Caco-2 (cell line): ENCODE results near the gene ZFR2. TPM values are rescaled to one million over a fixed set of nuclear protein-coding genes. Genes with fewer than 3 reads are reported as not detected.

ENCODE experiments used
- BruUV-seq: library from RNA; stranded (reverse); fragments of 400-500 nt; replicated peaks from 2 replicates; lab custom pipeline; 2021; lab: Mats Ljungman, UMichigan
- CTCF ChIA-PET: fragments of 300-600 bp; sonication (Branson Sonifier 250); formaldehyde crosslinking; loops from one replicate; lab custom pipeline; 2022; ENCODE audit warnings: antibody characterized with exemption; lab: Charles Lee
- POLR2A ChIA-PET: fragments of 300-600 bp; sonication (Branson Sonifier 250); formaldehyde crosslinking; loops from one replicate; lab custom pipeline; 2022; ENCODE audit warnings: antibody characterized with exemption; lab: Charles Lee
- DNase-seq, 2 experiments: peaks; one replicate each; pipeline versions ENCODE4 v3.0.0 to v3.0.0-alpha.2; 2020 to 2022
- H3K27me3 ChIP-seq: replicated peaks from 2 replicates; pipeline ENCODE4 v1.6.0; 2011; ENCODE audit warnings: low read length; ENCODE audit not compliant: control insufficient read depth, insufficient read depth
- H3K36me3 ChIP-seq: 2 replicates; pipeline ENCODE4 v1.5.1; 2011; ENCODE audit warnings: low read length; ENCODE audit not compliant: control insufficient read depth, insufficient read depth
- H3K4me1 ChIP-seq: fragments of 250-450 bp; sonication (Bioruptor Pico); 2 replicates; pipeline ENCODE4 v1.5.1; 2020; ENCODE audit warnings: mild to moderate bottlenecking
- H3K4me3 ChIP-seq: 2 replicates; pipeline ENCODE4 v1.5.1; 2011; ENCODE audit warnings: low read depth, mild to moderate bottlenecking, control low read depth, low read length
- H3K9me3 ChIP-seq: fragments of 250-450 bp; sonication (Bioruptor Pico); 2 replicates; pipeline ENCODE4 v1.5.1; 2020; ENCODE audit warnings: mild to moderate bottlenecking, moderate library complexity
- H3K27ac Mint-ChIP-seq: one replicate; pipeline ENCODE4 v1.8.0; 2022; ENCODE audit warnings: mixed read lengths; ENCODE audit not compliant: unreplicated experiment
- H3K27me3 Mint-ChIP-seq: one replicate; pipeline ENCODE4 v1.8.0; 2022; ENCODE audit warnings: mixed read lengths; ENCODE audit not compliant: insufficient read depth, unreplicated experiment
- H3K36me3 Mint-ChIP-seq: one replicate; pipeline ENCODE4 v1.8.0; 2022; ENCODE audit warnings: mild to moderate bottlenecking, mixed read lengths; ENCODE audit not compliant: insufficient read depth, unreplicated experiment
- H3K4me1 Mint-ChIP-seq: one replicate; pipeline ENCODE4 v1.8.0; 2022; ENCODE audit warnings: low read depth, mixed read lengths; ENCODE audit not compliant: unreplicated experiment
- H3K4me3 Mint-ChIP-seq: one replicate; pipeline ENCODE4 v1.8.0; 2022; ENCODE audit warnings: mild to moderate bottlenecking, moderate library complexity, mixed read lengths; ENCODE audit not compliant: unreplicated experiment
- H3K9me3 Mint-ChIP-seq: one replicate; pipeline ENCODE4 v1.8.0; 2022; ENCODE audit warnings: mixed read lengths; ENCODE audit not compliant: unreplicated experiment
- intact Hi-C: fragments of 100-400 bp; cut with micrococcal nuclease; formaldehyde crosslinking; loops from one replicate; pipeline ENCODE4 v1.10.0; 2022; ENCODE audit not compliant: unreplicated experiment
- total RNA-seq: library from RNA; stranded (reverse); gene quantifications from 2 replicates; pipeline ENCODE4 v1.2.3, GENCODE V29; 2022
- TF ChIP-seq, protein P1 (sequence below), 2 experiments: fragments of 200-600 bp in 1 of 2; IDR thresholded peaks; 1 replicate in 1 of 2; 2 replicates in 1 of 2; pipeline versions ENCODE4 v1.5.1 to v1.8.0; 2011 to 2022; ENCODE audit warnings: antibody characterized with exemption in 1 of 2, control low read depth in 1 of 2, inconsistent platforms in 1 of 2, low read depth in 1 of 2, low read length in 1 of 2, mild to moderate bottlenecking in 1 of 2, moderate library complexity in 1 of 2; ENCODE audit not compliant: insufficient read depth in 1 of 2, severe bottlenecking in 1 of 2, unreplicated experiment in 1 of 2

ZFR2 gene
- total RNA-seq, 1 experiment from 2014 or later: not detected

DNA sequence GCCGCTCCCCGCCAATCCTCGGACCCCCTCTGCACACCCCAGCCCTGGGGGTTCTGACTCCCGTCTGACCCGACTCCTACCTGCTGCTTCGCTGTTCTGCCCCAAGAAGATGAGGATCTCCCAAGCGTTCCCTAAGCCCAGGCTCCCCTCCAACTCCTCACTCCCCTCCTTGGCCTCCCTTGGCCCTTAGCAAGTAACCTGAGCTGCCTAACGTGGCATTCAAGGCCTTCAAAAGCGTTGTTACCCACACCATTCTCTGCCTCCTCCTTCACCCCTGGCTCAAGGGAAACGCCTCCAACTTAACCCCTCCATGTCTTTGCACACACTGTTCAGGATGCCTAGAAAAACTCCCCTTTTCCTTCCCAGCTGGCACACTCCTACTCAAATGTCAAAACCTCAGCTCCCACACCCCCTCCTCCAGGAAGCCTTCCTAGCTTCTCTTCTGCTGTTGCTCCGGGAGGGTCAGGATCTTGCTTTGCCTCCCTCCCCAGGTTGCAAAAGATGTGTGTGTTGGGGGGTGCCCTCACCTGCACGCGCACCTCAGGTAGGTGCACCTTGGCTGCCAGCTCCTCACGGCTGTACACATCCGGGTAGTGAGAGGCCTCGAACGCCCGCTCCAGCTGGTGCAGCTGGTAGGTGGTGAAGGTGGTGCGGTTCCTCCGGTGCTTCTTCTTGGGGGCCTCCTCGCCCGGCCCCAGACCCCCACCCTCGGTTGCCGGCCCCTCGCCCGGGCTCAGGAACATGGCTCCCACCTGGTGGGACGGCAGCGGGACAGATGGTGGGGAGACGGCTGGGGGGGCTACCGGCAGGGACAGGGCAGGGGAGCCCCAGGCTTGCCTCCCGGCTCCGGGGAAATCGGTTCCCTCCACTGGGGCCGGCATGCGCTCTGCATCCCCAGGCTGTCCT lies 97.6 kb downstream of the ZFR2 start:
- Histone ChIP-seq H3K4me3 (no peak overlapping the region), H3K4me1 (no peaks in the 10 kb centered on the region), H3K9me3 (no peaks in the 10 kb centered on the region), H3K27me3 (no peaks in the 10 kb centered on the region), H3K36me3 (no peaks in the 10 kb centered on the region)
- Mint-ChIP-seq H3K27me3 (no peaks in the 10 kb centered on the region), H3K9me3 (no peaks in the 10 kb centered on the region), H3K27ac (no peak overlapping the region), H3K36me3 (peaks cover 7% of the 10 kb centered on the region), H3K4me1 (no peaks in the 10 kb centered on the region), H3K4me3 (no peak overlapping the region)
- no peak for DNase-seq
- intact Hi-C loops: no loop called here
- TF ChIP-seq, protein P1, sequence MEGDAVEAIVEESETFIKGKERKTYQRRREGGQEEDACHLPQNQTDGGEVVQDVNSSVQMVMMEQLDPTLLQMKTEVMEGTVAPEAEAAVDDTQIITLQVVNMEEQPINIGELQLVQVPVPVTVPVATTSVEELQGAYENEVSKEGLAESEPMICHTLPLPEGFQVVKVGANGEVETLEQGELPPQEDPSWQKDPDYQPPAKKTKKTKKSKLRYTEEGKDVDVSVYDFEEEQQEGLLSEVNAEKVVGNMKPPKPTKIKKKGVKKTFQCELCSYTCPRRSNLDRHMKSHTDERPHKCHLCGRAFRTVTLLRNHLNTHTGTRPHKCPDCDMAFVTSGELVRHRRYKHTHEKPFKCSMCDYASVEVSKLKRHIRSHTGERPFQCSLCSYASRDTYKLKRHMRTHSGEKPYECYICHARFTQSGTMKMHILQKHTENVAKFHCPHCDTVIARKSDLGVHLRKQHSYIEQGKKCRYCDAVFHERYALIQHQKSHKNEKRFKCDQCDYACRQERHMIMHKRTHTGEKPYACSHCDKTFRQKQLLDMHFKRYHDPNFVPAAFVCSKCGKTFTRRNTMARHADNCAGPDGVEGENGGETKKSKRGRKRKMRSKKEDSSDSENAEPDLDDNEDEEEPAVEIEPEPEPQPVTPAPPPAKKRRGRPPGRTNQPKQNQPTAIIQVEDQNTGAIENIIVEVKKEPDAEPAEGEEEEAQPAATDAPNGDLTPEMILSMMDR (IDR thresholded peaks at IDR 0.05; ENCODE audit: insufficient read depth in 1 of 2, low read depth in 1 of 2, low read length in 1 of 2, severe bottlenecking in 1 of 2, unreplicated experiment in 1 of 2): no peak
- POLR2A ChIA-PET: no interaction called here
- CTCF ChIA-PET: interaction anchor here (0.5 kb wide), 1 partner anchor 54 kb away, joined by 3 read pairs; no protein-coding TSS in a partner anchor
- no TSS peak for BruUV-seq

DNA sequence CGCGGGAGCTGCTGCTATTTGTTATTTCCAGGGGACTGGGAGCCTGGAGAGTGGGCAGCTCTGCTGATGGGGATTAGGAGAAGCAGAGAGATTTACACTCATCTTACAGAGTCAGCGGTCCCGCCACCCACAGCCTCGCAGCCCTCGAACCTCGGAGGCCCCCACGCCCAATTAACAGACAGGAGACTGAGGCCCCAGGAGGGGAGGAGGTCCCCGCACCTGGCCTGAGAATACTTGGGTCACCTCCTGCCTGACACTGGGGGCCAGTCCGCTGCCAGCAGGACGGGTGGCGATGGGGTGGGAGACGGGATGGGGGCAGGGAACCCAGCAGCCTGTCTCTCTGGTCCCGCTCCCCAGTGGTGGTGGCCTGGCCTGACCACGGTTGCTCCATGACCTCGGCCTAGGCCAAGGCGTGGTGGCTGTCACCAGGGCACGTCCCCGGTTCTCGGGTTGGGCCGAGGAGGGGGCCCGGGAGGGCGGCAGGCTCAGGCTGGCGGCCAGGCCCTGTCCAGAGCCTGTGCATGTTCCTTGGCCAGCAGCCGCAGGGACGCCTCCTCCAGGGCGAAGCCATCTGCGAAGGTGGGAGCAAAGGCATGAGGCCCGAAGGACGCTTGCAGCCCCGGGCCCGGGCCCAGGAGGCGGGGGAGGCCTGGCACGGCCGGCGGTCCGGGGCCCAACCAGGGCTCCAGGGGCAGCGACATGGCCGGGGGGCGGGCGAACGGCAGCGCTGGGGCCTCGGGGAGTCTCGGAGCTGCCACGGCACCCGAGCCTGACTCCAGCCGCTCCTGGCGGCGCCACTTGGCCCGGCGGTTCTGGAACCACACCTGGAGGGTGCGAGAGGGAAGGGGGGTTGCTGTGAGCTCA lies 98.5 kb downstream of the ZFR2 start:
- Mint-ChIP-seq H3K9me3 (no peaks in the 10 kb centered on the region), H3K27ac (no peak overlapping the region), H3K27me3 (no peaks in the 10 kb centered on the region), H3K36me3 (peaks cover 11% of the 10 kb centered on the region), H3K4me3 (no peak overlapping the region), H3K4me1 (no peaks in the 10 kb centered on the region)
- intact Hi-C loops: no loop called here
- Histone ChIP-seq H3K4me1 (no peaks in the 10 kb centered on the region), H3K4me3 (no peak overlapping the region), H3K9me3 (no peaks in the 10 kb centered on the region), H3K27me3 (no peaks in the 10 kb centered on the region), H3K36me3 (no peaks in the 10 kb centered on the region)
- DNase-seq: no peak
- ChIA-PET POLR2A (interaction anchor here (0.5 kb wide), 1 partner anchor 217 kb away, joined by 6 read pairs; no protein-coding TSS in a partner anchor), CTCF (interaction anchor here (0.5 kb wide), 1 partner anchor 54 kb away, joined by 3 read pairs; no protein-coding TSS in a partner anchor)
- BruUV-seq: no TSS peak
- TF ChIP-seq, protein P1 (IDR thresholded peaks at IDR 0.05; ENCODE audit: insufficient read depth in 1 of 2, low read depth in 1 of 2, low read length in 1 of 2, severe bottlenecking in 1 of 2, unreplicated experiment in 1 of 2): no peak

DNA sequence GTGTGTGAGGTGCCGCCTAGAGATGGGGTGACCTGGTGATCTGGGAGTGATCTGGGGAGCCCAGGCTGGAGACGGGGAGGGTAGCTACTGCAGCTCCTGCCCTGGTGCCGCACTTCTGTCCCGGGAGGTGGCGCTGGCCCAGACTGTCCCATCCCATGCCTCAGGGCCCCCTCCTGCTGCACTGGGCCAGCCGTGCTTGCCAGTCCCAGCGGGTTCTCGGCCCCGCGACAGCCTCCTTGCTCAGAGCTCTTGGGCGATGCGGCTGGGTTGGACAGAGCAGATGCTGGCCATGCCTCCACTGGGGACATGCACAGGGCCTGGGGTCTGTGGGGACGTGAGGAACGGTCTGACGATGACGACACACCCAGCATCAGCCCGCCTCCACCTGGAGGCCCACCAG lies 99.3 kb downstream of the ZFR2 start:
- ChIA-PET POLR2A (no interaction called here), CTCF (no interaction called here)
- no TSS peak for BruUV-seq
- no peaks in the 10 kb centered on the region for H3K27me3 ChIP-seq
- Mint-ChIP-seq H3K9me3 (no peaks in the 10 kb centered on the region), H3K36me3 (peaks cover 11% of the 10 kb centered on the region), H3K27ac (no peak overlapping the region), H3K4me3 (no peak overlapping the region), H3K4me1 (no peaks in the 10 kb centered on the region), H3K27me3 (no peaks in the 10 kb centered on the region)
- TF ChIP-seq, protein P1 (IDR thresholded peaks at IDR 0.05; ENCODE audit: insufficient read depth in 1 of 2, low read depth in 1 of 2, low read length in 1 of 2, severe bottlenecking in 1 of 2, unreplicated experiment in 1 of 2): no peak
- DNase-seq: no peak
- intact Hi-C loops: no loop called here
- no peaks in the 10 kb centered on the region for H3K9me3 ChIP-seq
- no peak overlapping the region for H3K4me3 ChIP-seq
- H3K4me1 ChIP-seq: no peaks in the 10 kb centered on the region
- H3K36me3 ChIP-seq: peaks cover 2% of the 10 kb centered on the region
